Calu3 (cell line): ENCODE data around the gene STAG3. TPM values are rescaled to one million over a fixed set of nuclear protein-coding genes. Genes with fewer than 3 reads are reported as not detected.
A peak's percentile ranks its signal among the peaks of the same experiment; 100 is the strongest.
"Not testable (repeated sequence)": the region's sequence is repeated elsewhere in the genome, so short reads cannot be mapped to it uniquely, and the experiment has no call there.

Experiments used
- Bru-seq: library from RNA; stranded (reverse); fragments of 400-500 nt; gene quantifications from one replicate; lab custom pipeline; 2021; lab: Mats Ljungman, UMichigan
- BruChase-seq, 2 experiments: library from RNA; stranded (reverse); fragments of 400-500 nt; gene quantifications; one replicate each; lab custom pipeline; 2021; lab: Mats Ljungman, UMichigan
- BruUV-seq: library from RNA; stranded (reverse); fragments of 400-500 nt; replicated peaks from 2 replicates; lab custom pipeline; 2021; lab: Mats Ljungman, UMichigan
- CTCF ChIA-PET: fragments of 300-600 bp; sonication (Branson Sonifier 250); formaldehyde crosslinking; loops from one replicate; lab custom pipeline; 2022; ENCODE audit warnings: antibody characterized with exemption; lab: Charles Lee
- DNase-seq: peaks from one replicate; pipeline ENCODE4 v3.0.0; 2022
- H3K27ac Mint-ChIP-seq: one replicate; pipeline ENCODE4 v1.8.0; 2022; ENCODE audit warnings: mixed read lengths; ENCODE audit not compliant: unreplicated experiment
- H3K27me3 Mint-ChIP-seq: one replicate; pipeline ENCODE4 v1.8.0; 2022; ENCODE audit warnings: mixed read lengths; ENCODE audit not compliant: unreplicated experiment
- H3K36me3 Mint-ChIP-seq: one replicate; pipeline ENCODE4 v1.8.0; 2022; ENCODE audit warnings: mild to moderate bottlenecking, moderate library complexity, mixed read lengths; ENCODE audit not compliant: insufficient read depth, unreplicated experiment
- H3K4me1 Mint-ChIP-seq: one replicate; pipeline ENCODE4 v1.8.0; 2022; ENCODE audit warnings: mild to moderate bottlenecking, low read depth, mixed read lengths; ENCODE audit not compliant: unreplicated experiment
- H3K4me3 Mint-ChIP-seq: one replicate; pipeline ENCODE4 v1.8.0; 2022; ENCODE audit warnings: mild to moderate bottlenecking, low read depth, moderate library complexity, mixed read lengths; ENCODE audit not compliant: unreplicated experiment
- H3K9me3 Mint-ChIP-seq: one replicate; pipeline ENCODE4 v1.8.0; 2022; ENCODE audit warnings: low read depth, mixed read lengths; ENCODE audit not compliant: unreplicated experiment
- intact Hi-C: fragments of 100-400 bp; cut with micrococcal nuclease; formaldehyde crosslinking; loops from one replicate; pipeline ENCODE4 v1.10.0; 2022; ENCODE audit not compliant: unreplicated experiment
- long read RNA-seq: library from polyadenylated mRNA; stranded (forward); transcript quantifications from one replicate; pipeline ENCODE4 v2.0.0, GENCODE V29; 2022
- total RNA-seq: library from RNA; stranded (reverse); gene quantifications from 2 replicates; pipeline ENCODE4 v1.2.3, GENCODE V29; 2022
- TF ChIP-seq, protein P1 (sequence below): fragments of 200-600 bp; IDR thresholded peaks from one replicate; pipeline ENCODE4 v1.8.0; 2022; ENCODE audit warnings: antibody characterized with exemption; ENCODE audit not compliant: unreplicated experiment

The STAG3 gene, protein sequence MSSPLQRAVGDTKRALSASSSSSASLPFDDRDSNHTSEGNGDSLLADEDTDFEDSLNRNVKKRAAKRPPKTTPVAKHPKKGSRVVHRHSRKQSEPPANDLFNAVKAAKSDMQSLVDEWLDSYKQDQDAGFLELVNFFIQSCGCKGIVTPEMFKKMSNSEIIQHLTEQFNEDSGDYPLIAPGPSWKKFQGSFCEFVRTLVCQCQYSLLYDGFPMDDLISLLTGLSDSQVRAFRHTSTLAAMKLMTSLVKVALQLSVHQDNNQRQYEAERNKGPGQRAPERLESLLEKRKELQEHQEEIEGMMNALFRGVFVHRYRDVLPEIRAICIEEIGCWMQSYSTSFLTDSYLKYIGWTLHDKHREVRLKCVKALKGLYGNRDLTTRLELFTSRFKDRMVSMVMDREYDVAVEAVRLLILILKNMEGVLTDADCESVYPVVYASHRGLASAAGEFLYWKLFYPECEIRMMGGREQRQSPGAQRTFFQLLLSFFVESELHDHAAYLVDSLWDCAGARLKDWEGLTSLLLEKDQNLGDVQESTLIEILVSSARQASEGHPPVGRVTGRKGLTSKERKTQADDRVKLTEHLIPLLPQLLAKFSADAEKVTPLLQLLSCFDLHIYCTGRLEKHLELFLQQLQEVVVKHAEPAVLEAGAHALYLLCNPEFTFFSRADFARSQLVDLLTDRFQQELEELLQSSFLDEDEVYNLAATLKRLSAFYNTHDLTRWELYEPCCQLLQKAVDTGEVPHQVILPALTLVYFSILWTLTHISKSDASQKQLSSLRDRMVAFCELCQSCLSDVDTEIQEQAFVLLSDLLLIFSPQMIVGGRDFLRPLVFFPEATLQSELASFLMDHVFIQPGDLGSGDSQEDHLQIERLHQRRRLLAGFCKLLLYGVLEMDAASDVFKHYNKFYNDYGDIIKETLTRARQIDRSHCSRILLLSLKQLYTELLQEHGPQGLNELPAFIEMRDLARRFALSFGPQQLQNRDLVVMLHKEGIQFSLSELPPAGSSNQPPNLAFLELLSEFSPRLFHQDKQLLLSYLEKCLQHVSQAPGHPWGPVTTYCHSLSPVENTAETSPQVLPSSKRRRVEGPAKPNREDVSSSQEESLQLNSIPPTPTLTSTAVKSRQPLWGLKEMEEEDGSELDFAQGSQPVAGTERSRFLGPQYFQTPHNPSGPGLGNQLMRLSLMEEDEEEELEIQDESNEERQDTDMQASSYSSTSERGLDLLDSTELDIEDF
- total RNA-seq (0.66 and 1.2 TPM in 2 replicates), Bru-seq, nascent RNA (percentile 2 among the genes with signal in this experiment), BruChase-seq, experiment 1, labeled RNA remaining after a 6-hour chase (not detected), BruChase-seq, experiment 2, labeled RNA remaining after a 2-hour chase (percentile 5 among the genes with signal in this experiment)
- long read RNA-seq, partial matches to known transcripts = 0 of 1 reads
- long read RNA-seq, other reads (novel, unspliced or antisense) = 1 of 1 reads

DNA sequence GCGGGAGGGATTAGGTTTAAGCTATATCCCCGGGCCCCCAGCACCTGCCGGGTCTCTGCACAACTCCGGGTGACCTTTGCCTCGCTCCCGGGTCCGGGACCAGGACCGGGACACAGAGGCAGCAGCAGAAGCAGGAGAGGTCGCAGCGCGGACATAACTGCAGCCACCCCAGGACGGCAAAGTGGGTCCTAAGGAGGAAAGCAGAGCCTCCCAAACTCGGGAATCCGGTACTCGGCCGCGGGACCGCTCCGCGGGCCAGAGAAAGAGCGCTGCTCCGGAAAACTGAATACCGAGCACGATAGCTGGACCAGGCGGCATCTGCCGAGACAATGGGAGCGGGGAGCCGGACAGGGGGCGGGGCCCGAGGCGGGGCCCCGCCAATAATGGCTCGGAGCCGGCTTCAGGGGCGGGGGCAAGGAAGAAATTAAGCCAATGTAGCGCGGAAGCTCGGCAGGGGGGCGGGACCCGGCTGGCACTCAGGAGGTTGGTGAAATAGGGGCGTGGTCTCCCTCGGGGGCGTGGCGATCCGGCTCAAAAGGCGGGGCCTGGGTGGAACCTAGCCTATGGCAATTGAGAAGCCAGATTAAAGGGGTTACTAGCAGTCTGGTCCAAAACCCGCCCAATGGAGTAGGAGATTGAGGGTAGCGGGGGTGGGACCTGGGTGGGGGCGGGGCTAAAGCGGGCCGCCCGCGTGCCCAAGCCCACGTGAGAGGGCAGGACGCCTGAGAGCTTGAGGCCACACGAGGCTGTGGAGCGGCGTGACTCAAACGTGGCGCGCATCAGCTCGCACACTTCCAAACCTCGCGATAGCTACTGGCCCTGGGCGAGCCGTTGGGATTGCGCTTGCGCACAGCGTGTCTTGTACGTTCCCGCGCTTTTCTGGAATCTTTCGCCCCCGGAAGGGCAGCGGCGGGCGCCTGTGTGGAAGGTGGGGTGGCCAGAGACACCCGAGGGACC, at the start of gene STAG3, which contains the start of gene GPC2:
TSS of gene STAG3 (plus strand) at position 874 of the 957 bp plus-strand sequence. CDS start 2,639 bp downstream, outside the sequence.
TSS of gene GPC2 (minus strand) at position 337 of the 957 bp plus-strand sequence. CDS start at position 155, 182 bp downstream.
- H3K36me3 Mint-ChIP-seq = no peaks in the 10 kb centered on the region
- BruUV-seq = no TSS peak
- DNase-seq = peak; percentile 96
- H3K4me1 Mint-ChIP-seq = peaks cover 5% of the 10 kb centered on the region
- CTCF ChIA-PET = interaction anchor here (0.6 to 0.8 kb wide), 4 partner anchors 28 to 174 kb away, joined by 3 to 4 read pairs (median 3); partner anchors contain the start of gene LAMTOR4
- H3K27ac Mint-ChIP-seq = no peak within 1 kb of the TSS
- no peaks in the 10 kb centered on the region for H3K9me3 Mint-ChIP-seq
- H3K27me3 Mint-ChIP-seq = peaks cover 51% of the 10 kb centered on the region
- TF ChIP-seq, protein P1, sequence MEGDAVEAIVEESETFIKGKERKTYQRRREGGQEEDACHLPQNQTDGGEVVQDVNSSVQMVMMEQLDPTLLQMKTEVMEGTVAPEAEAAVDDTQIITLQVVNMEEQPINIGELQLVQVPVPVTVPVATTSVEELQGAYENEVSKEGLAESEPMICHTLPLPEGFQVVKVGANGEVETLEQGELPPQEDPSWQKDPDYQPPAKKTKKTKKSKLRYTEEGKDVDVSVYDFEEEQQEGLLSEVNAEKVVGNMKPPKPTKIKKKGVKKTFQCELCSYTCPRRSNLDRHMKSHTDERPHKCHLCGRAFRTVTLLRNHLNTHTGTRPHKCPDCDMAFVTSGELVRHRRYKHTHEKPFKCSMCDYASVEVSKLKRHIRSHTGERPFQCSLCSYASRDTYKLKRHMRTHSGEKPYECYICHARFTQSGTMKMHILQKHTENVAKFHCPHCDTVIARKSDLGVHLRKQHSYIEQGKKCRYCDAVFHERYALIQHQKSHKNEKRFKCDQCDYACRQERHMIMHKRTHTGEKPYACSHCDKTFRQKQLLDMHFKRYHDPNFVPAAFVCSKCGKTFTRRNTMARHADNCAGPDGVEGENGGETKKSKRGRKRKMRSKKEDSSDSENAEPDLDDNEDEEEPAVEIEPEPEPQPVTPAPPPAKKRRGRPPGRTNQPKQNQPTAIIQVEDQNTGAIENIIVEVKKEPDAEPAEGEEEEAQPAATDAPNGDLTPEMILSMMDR = no peak
- intact Hi-C loops = no loop called here
- peak within 1 kb of the TSS; percentile 62 for H3K4me3 Mint-ChIP-seq

GRCh38 chr7:100128637-100128963, 49.1 kb upstream of the STAG3 start:
- Mint-ChIP-seq H3K4me1 (peaks cover 13% of the 10 kb centered on the region), H3K36me3 (peaks cover 31% of the 10 kb centered on the region), H3K27ac (no peak overlapping the region), H3K27me3 (no peaks in the 10 kb centered on the region), H3K4me3 (no peak overlapping the region), H3K9me3 (no peaks in the 10 kb centered on the region)
- BruUV-seq = no TSS peak
- no peak for DNase-seq
- CTCF ChIA-PET = interaction anchor here (0.6 kb wide), 1 partner anchor 48 kb away, joined by 3 read pairs; the partner anchor contains the start of gene GPC2
- TF ChIP-seq, protein P1 = no peak
- intact Hi-C loops = no loop called here

DNA sequence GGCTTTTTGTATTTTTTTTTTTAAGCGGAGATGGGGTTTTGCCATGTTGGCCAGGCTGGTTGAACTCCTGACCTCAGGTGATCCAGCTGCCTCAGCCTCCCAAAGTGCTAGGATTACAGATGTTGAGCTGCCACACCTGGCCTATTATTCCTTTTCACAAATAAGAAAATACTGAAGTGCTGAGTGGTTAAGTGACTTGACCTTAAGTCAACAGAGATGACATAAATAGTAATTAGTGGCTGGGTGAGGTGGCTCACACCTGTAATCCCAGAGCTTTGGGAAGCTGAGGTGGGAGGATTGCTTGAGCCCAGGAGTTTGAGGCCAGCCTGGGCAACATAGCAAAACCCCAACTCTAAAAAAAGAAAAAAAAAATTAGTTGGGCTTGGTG, 47.5 kb upstream of the STAG3 start:
- intact Hi-C loops = loop anchor here (5.0 kb wide), 1 partner anchor 82 kb away; no protein-coding TSS in a partner anchor
- not testable (repeated sequence) for H3K27ac Mint-ChIP-seq, H3K27me3 Mint-ChIP-seq, H3K9me3 Mint-ChIP-seq, H3K4me3 Mint-ChIP-seq, BruUV-seq, DNase-seq
- peaks cover 13% of the 10 kb centered on the region for H3K4me1 Mint-ChIP-seq
- CTCF ChIA-PET = interaction anchor here (0.7 kb wide), 1 partner anchor 89 kb away, joined by 3 read pairs; no protein-coding TSS in a partner anchor
- H3K36me3 Mint-ChIP-seq = peaks cover 31% of the 10 kb centered on the region
